ENCODE results near the gene CEP192.

CEP192 gene

DNA sequence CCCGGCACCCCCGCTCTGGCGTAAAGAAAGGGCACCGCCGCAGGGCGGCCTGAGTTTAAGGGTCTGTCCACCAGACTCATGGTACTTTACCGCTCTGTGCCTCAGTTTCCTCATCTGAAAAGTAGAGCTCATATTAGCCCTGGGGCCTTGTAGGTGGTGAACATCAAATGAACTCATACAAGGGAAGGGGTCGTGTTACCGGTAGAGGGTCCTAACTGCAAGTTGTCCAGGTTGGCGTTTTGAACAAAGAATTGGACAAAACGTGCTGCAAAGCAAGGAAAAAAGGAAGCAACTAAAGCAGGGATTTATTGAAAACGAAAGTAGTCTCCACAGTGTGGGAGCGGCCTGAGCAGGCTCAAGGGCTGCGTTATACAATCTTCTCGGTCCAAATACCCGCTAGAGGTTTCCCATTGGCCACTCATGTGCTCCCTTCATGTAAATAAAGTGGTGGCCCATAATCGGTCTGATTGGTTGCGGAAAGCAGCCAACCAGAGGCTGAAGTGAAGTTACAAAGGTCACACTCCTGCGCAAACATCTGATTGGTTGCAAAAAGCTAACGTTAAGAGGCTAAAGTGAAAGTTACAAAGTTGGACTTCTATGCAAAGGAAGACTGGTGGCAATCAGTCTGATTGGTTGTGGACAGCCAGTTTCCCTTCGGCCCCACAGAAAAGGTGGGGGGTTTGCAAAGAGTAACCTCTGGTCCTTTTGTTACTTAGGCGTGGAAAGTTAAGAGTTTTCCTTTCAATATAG lies 146.7 kb downstream of the CEP192 start:
- peak; percentile 95 for FAIRE-seq
- DNase-seq (ENCODE audit: insufficient read length), result no peak
- no peak for TF ChIP-seq POLR2AphosphoS5 (IDR thresholded peaks at IDR 0.05; ENCODE audit: low read depth, low read length)
- TF ChIP-seq POLR2A (IDR thresholded peaks at IDR 0.05; ENCODE audit: low read depth, low read length), result no peak
- no peak for TF ChIP-seq TAF1 (IDR thresholded peaks at IDR 0.05; ENCODE audit: borderline replicate concordance, low read depth, low read length)

- TF ChIP-seq TAF1 (IDR thresholded peaks at IDR 0.05; ENCODE audit: borderline replicate concordance, low read depth, low read length) (no peak), POLR2AphosphoS5 (IDR thresholded peaks at IDR 0.05; ENCODE audit: low read depth, low read length) (no peak), POLR2A (IDR thresholded peaks at IDR 0.05; ENCODE audit: low read depth, low read length) (no peak)
- DNase-seq (ENCODE audit: insufficient read length), result no peak
- FAIRE-seq, result no peak
These were observed 147.4 kb downstream of the CEP192 start for GRCh38 chr18:13138420-13139139.

DNA sequence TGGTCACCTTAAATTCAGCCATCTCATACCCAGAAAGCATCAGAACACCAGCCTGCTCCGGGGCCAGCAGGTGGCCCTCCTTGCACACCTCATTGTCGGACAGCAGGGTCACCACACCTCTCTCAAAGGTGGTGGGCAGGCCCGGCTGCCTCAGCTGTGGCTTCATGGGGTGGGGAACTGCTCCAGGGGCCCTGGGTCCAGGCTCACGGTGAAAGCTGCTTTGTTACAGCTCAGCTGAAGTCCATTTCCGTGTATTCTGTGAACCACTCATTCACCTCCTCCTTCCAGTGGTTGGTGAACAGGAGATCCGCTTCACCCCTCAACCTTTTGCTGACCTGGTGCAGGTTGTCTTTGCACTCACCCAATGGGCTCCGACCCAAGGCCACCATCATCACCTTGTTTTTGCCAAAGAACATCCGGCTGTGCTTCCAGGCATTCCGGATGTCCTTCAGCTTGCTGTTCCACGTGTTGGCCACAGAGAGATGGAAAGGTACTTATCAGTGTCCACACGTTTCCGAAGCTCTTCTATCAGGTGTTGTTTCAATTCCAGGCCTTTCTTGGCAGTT lies 148.8 kb downstream of the CEP192 start:
- DNase-seq (ENCODE audit: insufficient read length), result no peak
- peak; percentile 5 for FAIRE-seq
- TF ChIP-seq POLR2A (IDR thresholded peaks at IDR 0.05; ENCODE audit: low read depth, low read length) (no peak), POLR2AphosphoS5 (IDR thresholded peaks at IDR 0.05; ENCODE audit: low read depth, low read length) (no peak), TAF1 (IDR thresholded peaks at IDR 0.05; ENCODE audit: borderline replicate concordance, low read depth, low read length) (no peak)

GRCh38 chr18:13141209-13141608 lies 150.0 kb downstream of the CEP192 start:
- TF ChIP-seq POLR2AphosphoS5 (IDR thresholded peaks at IDR 0.05; ENCODE audit: low read depth, low read length) (no peak), POLR2A (IDR thresholded peaks at IDR 0.05; ENCODE audit: low read depth, low read length) (no peak), TAF1 (IDR thresholded peaks at IDR 0.05; ENCODE audit: borderline replicate concordance, low read depth, low read length) (no peak)
- no peak for FAIRE-seq
- DNase-seq (ENCODE audit: insufficient read length), result no peak

DNA sequence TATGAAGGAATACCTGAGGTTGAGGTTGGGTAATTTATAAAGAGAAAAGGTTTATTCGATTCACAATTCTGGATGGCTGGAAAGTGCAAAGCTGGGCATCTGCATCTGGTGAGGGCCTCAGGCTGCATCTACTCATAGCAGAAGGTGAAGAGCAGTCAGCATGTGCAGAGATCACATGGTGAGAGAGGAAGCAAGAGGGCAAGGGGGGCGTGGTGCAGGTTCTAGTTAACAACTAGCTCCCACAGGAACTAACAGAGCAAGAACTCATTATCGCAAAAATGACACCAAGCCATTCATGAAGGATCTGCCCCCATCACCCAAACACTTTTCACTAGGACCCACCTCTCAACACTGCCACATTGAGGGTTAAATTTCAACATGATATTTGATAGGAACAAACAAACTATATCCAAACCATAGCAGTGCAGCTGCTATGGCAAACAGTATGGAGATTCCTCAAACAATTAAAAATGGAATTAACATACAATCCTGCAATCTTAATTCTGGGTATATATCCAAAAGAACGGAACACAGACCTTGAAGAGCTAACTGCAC lies 154.6 kb downstream of the CEP192 start:
- DNase-seq (ENCODE audit: insufficient read length), result no peak
- TF ChIP-seq POLR2A (IDR thresholded peaks at IDR 0.05; ENCODE audit: low read depth, low read length), result no peak
- TF ChIP-seq POLR2AphosphoS5 (IDR thresholded peaks at IDR 0.05; ENCODE audit: low read depth, low read length), result no peak
- no peak for TF ChIP-seq TAF1 (IDR thresholded peaks at IDR 0.05; ENCODE audit: borderline replicate concordance, low read depth, low read length)
- FAIRE-seq, result no peak

DNA sequence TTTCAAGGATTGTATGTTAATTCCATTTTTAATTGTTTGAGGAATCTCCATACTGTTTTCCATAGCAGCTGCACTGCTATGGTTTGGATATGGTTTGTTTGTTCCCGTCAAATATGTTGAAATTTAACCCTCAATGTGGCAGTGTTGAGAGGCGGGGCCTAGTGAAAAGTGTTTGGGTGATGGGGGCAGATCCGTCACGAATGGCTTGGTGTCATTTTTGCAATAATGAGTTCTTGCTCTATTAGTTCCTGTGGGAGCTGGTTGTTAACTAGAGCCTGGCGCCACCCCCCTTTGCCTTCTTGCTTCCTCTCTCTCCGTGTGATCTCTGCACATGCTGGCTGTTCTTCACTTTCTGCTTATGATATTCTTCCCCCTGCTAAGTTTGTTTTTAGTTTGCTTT lies 156.0 kb downstream of the CEP192 start:
- FAIRE-seq (no peak), DNase-seq (ENCODE audit: insufficient read length) (no peak)
- no peak for TF ChIP-seq POLR2AphosphoS5 (IDR thresholded peaks at IDR 0.05; ENCODE audit: low read depth, low read length)
- no peak for TF ChIP-seq POLR2A (IDR thresholded peaks at IDR 0.05; ENCODE audit: low read depth, low read length)
- no peak for TF ChIP-seq TAF1 (IDR thresholded peaks at IDR 0.05; ENCODE audit: borderline replicate concordance, low read depth, low read length)

- TF ChIP-seq TAF1 (IDR thresholded peaks at IDR 0.05; ENCODE audit: borderline replicate concordance, low read depth, low read length) (no peak), POLR2A (IDR thresholded peaks at IDR 0.05; ENCODE audit: low read depth, low read length) (no peak), POLR2AphosphoS5 (IDR thresholded peaks at IDR 0.05; ENCODE audit: low read depth, low read length) (no peak)
These were observed 160.5 kb downstream of the CEP192 start for GRCh38 chr18:13151656-13152055.

GRCh38 chr18:13158428-13158827 lies 167.3 kb downstream of the CEP192 start:
- no peak for TF ChIP-seq POLR2A (IDR thresholded peaks at IDR 0.05; ENCODE audit: low read depth, low read length)
- TF ChIP-seq POLR2AphosphoS5 (IDR thresholded peaks at IDR 0.05; ENCODE audit: low read depth, low read length), result no peak
- no peak for TF ChIP-seq TAF1 (IDR thresholded peaks at IDR 0.05; ENCODE audit: borderline replicate concordance, low read depth, low read length)
- DNase-seq (ENCODE audit: insufficient read length), result no peak
- FAIRE-seq, result no peak

More at GRCh38 chr18:13151656-13152055, 160.5 kb downstream of the CEP192 start:
- FAIRE-seq (no peak), DNase-seq (ENCODE audit: insufficient read length) (no peak)

- peak; percentile 82 for FAIRE-seq
- DNase-seq (ENCODE audit: insufficient read length), result no peak
- TF ChIP-seq POLR2A (IDR thresholded peaks at IDR 0.05; ENCODE audit: low read depth, low read length), result no peak
- TF ChIP-seq TAF1 (IDR thresholded peaks at IDR 0.05; ENCODE audit: borderline replicate concordance, low read depth, low read length), result no peak
- no peak for TF ChIP-seq POLR2AphosphoS5 (IDR thresholded peaks at IDR 0.05; ENCODE audit: low read depth, low read length)
These were observed 168.4 kb downstream of the CEP192 start for GRCh38 chr18:13159579-13159978.

- TF ChIP-seq POLR2A (IDR thresholded peaks at IDR 0.05; ENCODE audit: low read depth, low read length), result no peak
- TF ChIP-seq TAF1 (IDR thresholded peaks at IDR 0.05; ENCODE audit: borderline replicate concordance, low read depth, low read length), result no peak
- no peak for TF ChIP-seq POLR2AphosphoS5 (IDR thresholded peaks at IDR 0.05; ENCODE audit: low read depth, low read length)
- no peak for FAIRE-seq
- no peak for DNase-seq (ENCODE audit: insufficient read length)
These were observed 170.2 kb downstream of the CEP192 start for GRCh38 chr18:13161276-13161899.
